HG03521 (cell line): ENCODE measurements around the gene PCDHGB5.
A peak's percentile ranks its signal among the peaks of the same experiment; 100 is the strongest.
"Not testable (repeated sequence)": the region's sequence is repeated elsewhere in the genome, so short reads cannot be mapped to it uniquely, and the experiment has no call there.

Source experiments
- ATAC-seq: cut with Tn5 transposase; IDR thresholded peaks from one replicate; pipeline ENCODE4 v1.9.1; 2021; ENCODE audit warnings: mild to moderate bottlenecking, moderate library complexity; ENCODE audit not compliant: unreplicated experiment

The PCDHGB5 gene

GRCh38 chr5:141409598-141410306 lies 12.0 kb downstream of the PCDHGB5 start:
- no peak for ATAC-seq

DNA sequence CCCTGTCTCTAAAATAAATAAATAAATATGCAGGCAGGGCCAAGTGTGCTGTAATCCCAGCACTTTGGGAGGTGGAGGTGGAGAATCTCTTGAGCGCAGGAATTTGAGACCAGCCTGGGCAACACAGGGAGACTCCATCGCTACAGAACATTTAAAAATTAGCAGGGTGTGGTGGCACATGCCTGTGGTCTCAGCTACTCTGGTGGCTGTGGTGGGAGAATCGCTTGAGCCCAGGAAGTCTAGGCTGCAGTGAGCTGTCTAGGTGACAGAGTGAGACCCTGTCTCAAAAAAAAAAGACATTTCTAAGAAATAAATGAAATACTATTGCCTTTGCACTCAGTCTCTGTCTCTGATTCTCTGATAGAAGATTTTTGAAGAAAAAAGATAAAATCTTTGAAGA lies 13.8 kb downstream of the PCDHGB5 start:
- no peak for ATAC-seq

- peak; percentile 83 for ATAC-seq
Observed at GRCh38 chr5:141412854-141413539, 15.2 kb downstream of the PCDHGB5 start, which contains the start of gene PCDHGA10. PCDHGA10 (plus strand) TSS chr5:141412987; CDS start chr5:141413176, 189 bp downstream.

- no peak for ATAC-seq
Observed at GRCh38 chr5:141413540-141414069, 15.9 kb downstream of the PCDHGB5 start.

DNA sequence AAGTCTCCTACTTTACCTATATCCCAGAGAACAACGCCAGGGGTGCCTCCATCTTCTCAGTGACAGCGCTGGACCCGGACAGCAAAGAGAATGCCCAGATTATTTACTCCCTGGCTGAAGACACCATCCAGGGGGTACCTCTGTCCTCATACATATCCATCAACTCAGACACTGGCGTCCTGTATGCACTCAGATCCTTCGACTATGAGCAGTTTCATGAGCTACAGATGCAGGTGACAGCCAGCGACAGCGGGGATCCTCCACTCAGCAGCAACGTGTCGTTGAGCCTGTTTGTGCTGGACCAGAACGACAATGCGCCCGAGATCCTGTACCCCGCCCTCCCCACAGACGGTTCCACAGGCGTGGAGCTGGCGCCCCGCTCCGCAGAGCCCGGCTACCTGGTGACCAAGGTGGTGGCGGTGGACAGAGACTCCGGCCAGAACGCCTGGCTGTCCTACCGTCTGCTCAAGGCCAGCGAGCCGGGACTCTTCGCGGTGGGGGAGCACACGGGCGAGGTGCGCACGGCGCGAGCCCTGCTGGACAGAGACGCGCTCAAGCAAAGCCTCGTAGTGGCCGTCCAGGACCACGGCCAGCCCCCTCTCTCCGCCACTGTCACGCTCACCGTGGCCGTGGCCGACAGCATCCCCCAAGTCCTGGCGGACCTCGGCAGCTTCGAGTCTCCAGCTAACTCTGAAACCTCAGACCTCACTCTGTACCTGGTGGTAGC lies 17.0 kb downstream of the PCDHGB5 start:
- not testable (repeated sequence) for ATAC-seq

GRCh38 chr5:141415275-141415618 lies 17.5 kb downstream of the PCDHGB5 start:
- not testable (repeated sequence) for ATAC-seq

GRCh38 chr5:141417494-141418172 lies 19.9 kb downstream of the PCDHGB5 start, which contains the start of gene PCDHGB7:
PCDHGB7 (plus strand) TSS chr5:141417677; CDS start chr5:141417860, 183 bp downstream.
- ATAC-seq, result peak; percentile 57

DNA sequence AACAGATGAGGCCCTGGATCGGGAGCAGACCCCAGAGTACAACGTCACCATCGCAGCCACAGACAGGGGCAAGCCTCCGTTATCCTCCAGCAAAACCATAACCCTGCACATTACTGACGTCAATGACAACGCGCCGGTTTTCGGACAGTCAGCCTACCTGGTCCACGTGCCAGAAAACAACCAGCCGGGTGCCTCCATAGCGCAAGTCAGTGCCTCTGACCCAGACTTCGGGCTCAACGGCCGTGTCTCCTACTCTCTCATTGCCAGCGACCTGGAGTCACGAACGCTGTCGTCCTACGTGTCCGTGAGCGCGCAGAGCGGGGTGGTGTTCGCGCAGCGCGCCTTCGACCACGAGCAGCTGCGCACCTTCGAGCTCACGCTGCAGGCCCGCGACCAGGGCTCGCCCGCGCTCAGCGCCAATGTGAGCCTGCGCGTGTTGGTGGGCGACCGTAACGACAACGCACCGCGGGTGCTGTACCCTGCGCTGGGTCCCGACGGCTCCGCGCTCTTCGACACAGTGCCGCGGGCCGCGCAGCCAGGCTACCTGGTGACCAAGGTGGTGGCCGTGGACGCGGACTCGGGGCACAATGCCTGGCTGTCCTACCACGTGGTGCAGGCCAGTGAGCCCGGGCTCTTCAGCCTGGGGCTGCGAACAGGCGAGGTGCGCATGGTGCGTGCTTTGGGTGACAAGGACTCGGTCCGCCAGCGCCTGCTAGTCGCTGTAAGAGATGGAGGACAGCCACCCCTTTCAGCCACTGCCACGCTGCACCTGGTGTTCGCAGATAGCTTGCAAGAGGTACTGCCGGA lies 21.5 kb downstream of the PCDHGB5 start:
- no peak for ATAC-seq

GRCh38 chr5:141420855-141421488 lies 23.2 kb downstream of the PCDHGB5 start, which contains the start of gene PCDHGA11:
PCDHGA11 (plus strand) TSS chr5:141421051; CDS start chr5:141421228, 177 bp downstream.
- no peak for ATAC-seq

- no peak for ATAC-seq
Observed at GRCh38 chr5:141421489-141421855, 23.7 kb downstream of the PCDHGB5 start.

DNA sequence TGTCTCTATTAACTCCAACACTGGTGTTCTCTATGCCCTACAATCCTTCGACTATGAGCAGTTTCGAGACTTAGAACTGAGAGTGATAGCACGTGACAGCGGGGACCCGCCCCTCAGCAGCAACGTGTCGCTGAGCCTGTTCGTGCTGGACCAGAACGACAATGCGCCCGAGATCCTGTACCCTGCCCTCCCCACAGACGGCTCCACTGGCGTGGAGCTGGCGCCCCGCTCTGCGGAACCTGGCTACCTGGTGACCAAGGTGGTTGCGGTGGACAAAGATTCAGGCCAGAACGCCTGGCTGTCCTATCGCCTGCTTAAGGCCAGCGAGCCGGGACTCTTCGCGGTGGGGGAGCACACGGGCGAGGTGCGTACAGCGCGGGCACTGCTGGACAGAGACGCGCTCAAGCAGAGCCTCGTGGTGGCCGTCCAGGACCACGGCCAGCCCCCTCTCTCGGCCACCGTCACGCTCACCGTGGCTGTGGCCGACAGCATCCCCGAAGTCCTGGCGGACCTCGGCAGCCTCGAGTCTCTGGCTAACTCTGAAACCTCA lies 25.1 kb downstream of the PCDHGB5 start:
- ATAC-seq, result no peak

- ATAC-seq, result no peak
Observed at GRCh38 chr5:141427783-141428426, 30.2 kb downstream of the PCDHGB5 start.

GRCh38 chr5:141430332-141431113 lies 32.8 kb downstream of the PCDHGB5 start, which contains the start of gene PCDHGA12:
PCDHGA12 (plus strand) TSS chr5:141430507; CDS start chr5:141430760, 253 bp downstream.
- ATAC-seq, result peak; percentile 84

DNA sequence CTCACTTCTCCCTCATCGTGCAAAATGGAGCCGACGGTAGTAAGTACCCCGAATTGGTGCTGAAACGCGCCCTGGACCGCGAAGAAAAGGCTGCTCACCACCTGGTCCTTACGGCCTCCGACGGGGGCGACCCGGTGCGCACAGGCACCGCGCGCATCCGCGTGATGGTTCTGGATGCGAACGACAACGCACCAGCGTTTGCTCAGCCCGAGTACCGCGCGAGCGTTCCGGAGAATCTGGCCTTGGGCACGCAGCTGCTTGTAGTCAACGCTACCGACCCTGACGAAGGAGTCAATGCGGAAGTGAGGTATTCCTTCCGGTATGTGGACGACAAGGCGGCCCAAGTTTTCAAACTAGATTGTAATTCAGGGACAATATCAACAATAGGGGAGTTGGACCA lies 33.5 kb downstream of the PCDHGB5 start:
- no peak for ATAC-seq

DNA sequence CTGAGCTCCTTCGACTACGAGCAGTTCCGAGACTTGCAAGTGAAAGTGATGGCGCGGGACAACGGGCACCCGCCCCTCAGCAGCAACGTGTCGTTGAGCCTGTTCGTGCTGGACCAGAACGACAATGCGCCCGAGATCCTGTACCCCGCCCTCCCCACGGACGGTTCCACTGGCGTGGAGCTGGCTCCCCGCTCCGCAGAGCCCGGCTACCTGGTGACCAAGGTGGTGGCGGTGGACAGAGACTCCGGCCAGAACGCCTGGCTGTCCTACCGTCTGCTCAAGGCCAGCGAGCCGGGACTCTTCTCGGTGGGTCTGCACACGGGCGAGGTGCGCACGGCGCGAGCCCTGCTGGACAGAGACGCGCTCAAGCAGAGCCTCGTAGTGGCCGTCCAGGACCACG lies 34.6 kb downstream of the PCDHGB5 start:
- ATAC-seq, result not testable (repeated sequence)

DNA sequence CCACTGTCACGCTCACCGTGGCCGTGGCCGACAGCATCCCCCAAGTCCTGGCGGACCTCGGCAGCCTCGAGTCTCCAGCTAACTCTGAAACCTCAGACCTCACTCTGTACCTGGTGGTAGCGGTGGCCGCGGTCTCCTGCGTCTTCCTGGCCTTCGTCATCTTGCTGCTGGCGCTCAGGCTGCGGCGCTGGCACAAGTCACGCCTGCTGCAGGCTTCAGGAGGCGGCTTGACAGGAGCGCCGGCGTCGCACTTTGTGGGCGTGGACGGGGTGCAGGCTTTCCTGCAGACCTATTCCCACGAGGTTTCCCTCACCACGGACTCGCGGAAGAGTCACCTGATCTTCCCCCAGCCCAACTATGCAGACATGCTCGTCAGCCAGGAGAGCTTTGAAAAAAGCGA lies 35.0 kb downstream of the PCDHGB5 start:
- not testable (repeated sequence) for ATAC-seq

- ATAC-seq, result no peak
Observed at GRCh38 chr5:141434006-141434405, 36.3 kb downstream of the PCDHGB5 start.

DNA sequence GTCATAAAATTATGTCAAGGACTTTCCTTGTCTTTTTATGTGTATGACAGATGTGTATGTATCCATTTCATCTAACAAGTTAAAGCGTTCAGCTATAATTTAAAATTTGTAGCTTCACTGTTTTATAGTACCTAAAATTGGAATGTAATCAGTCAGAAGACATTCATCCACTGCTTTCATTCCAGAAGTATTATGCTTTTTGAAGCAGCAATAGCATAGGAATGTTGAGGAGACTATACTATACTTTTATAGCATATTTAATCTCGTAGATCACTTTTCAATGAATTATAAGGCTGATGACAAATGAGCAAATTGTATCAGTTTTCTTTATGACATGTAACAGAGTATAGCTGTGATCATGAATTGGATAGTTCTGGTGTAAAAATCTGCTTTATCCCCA lies 39.5 kb downstream of the PCDHGB5 start:
- ATAC-seq, result no peak
